CD4-positive, alpha-beta T cell treated with Interleukin-4 for 1 hour (primary cell): Measurements from ENCODE around the gene ASF1A.
A peak's percentile ranks its signal among the peaks of the same experiment; 100 is the strongest.
"Not testable (repeated sequence)": the region's sequence is repeated elsewhere in the genome, so short reads cannot be mapped to it uniquely, and the experiment has no call there.

Experiments used
- DNase-seq, 2 donors: peaks; one replicate each; pipeline ENCODE4 v3.0.0-alpha.2; 2020 to 2022

Gene ASF1A

DNA sequence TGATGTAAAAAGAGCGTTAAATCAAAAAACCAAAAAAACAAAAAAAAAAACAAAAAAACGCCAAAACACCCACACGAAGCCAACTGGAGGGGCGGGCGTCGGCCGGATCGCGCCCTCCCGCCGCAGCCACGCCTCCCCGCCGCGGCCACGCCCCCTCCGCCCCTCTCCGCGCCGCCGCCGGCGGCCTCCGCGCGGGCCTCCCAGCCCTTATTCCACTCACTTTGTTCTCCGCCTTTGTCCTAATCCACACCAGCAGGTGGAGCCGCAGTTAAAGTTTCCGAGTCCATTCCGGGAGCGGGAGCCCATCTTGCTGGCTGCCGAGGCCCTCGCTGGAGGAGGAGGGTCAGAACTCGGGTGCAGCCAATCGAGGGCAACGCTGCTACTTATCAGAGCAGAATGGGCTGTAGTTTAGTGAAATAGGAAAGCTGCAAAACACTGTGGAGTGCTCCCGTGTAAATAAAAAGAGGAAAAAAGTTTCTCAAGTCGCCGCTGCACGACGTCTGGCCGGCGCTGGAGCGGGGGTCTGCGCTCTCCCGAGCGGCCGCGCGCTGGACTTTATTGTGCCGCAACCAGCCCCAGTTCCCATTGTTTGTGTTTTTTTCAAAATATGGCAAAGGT lies at the start of gene ASF1A:
Gene ASF1A (plus strand): TSS at position 346 of the 618 bp plus-strand sequence. CDS start 262 bp downstream, at position 608.
- DNase-seq: peak; percentile 96 to 98

GRCh38 chr6:118844915-118845314 lies 49.0 kb upstream of the ASF1A start:
- DNase-seq: peak in 1 of 2 donors; percentile 27

- no peak for DNase-seq
These were observed 40.5 kb upstream of the ASF1A start for GRCh38 chr6:118853408-118853807.

- no peak for DNase-seq
These were observed 37.7 kb upstream of the ASF1A start for GRCh38 chr6:118856301-118856700.

GRCh38 chr6:118859517-118860064 lies 34.4 kb upstream of the ASF1A start:
- DNase-seq: no peak

- no peak for DNase-seq
These were observed 33.6 kb upstream of the ASF1A start for GRCh38 chr6:118860363-118860762.

DNA sequence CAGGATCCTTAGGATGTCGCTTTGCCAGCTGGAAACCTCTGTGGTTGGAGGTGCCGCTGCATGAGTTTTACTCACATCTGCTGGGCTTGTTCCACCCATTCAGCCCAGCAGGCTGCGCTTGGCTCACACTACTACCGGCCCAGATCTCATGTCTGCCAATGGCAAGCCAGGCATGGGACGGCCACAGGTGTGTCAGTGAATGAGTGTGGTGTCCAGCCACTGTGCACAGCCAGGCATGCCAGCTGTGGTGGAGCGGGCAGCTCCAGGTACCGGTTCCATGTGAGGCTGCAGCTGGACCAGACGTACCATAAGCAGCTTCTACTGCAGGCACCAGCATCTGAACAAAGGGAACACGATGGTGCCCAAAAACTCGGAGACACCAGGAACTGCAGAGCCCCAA lies 33.1 kb upstream of the ASF1A start:
- DNase-seq: no peak

- no peak for DNase-seq
These were observed 31.5 kb upstream of the ASF1A start for GRCh38 chr6:118862443-118862842.

DNA sequence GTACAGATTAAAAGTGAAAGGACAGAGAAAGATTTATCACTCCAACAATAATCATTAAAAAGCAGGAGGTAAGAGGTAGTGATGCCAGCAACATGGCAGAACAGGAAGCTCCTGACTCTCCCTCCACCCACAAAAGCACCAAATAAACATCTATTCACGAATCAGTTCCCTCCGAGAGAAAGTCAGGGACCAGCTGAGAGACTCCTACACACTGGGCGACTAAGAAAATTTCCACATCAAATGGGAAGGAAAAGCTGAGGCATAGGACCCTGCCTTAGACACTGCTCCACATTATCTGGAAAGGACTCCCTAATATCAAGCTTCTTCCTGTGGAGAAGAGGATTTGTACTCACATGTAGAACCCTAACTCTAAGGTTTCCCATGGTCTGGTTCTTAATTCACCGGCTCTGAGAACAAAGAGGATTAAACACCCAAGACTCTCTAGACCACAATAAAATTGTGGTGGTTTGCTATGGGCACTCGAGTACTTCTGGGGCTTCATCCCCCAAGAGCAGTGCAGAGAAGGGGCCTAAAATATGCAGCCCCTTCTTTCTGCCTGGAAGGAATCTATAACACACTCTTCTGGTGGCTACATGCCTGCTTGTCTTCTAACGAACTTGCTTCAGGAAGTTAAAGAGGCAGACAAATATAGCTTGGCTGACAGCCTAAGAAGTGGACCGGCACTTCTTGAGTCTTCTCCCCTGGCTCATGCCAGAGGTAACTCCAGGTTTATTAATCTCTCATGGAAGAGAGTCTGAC lies 29.4 kb upstream of the ASF1A start:
- no peak for DNase-seq

- no peak for DNase-seq
These were observed 28.9 kb upstream of the ASF1A start for GRCh38 chr6:118865100-118865391.

DNA sequence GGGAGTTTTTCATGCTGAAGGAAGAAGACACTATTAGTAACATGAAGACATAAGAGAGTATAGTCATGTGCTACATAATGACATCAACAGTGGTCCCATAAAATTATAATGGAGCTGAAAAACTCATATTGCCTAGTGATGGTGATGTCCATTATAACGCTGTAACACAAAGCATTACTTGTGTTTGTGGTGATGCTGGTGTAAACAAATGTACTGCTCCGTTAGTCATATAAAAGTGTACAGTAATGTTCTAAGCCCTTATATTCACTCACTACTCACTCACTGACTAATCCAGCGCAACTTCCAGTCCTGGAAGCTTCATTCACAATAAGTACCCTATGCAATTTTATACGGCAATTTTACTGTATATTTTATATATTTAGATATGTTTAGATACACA lies 26.8 kb upstream of the ASF1A start:
- DNase-seq: no peak

DNA sequence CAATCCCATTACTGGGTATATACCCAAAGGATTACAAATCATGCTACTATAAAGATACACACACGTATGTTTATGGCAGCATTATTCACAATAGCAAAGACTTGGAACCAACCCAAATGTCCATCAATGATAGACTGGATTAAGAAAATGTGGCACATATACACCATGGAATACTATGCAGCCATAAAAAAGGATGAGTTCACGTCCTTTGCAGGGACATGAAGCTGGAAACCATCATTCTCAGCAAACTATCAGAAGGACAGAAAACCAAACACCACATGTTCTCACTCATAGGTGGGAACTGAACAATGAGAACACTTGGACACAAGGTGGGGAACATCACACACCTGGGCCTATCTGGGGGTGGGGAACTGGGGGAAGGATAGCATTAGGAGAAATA lies 25.1 kb upstream of the ASF1A start:
- DNase-seq: not testable (repeated sequence)

DNA sequence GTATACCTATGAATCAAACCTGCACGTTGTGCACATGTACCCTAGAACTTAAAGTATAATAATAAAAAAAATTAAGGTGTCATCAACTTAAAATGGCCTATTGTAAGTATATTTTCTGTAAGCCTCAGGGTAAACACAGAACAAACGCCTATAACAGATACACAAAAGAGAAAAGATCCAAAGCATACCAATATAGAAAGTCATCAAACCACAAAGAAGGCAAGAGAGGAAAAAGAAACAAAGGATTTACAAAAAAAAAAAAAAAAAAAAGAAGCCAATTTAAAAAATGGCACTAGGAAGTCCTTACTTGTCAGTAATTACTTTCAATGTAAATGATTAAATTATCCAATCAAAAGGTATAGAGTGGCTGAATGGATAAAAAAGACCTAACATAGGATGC lies 24.6 kb upstream of the ASF1A start:
- DNase-seq: no peak

- no peak for DNase-seq
These were observed 23.9 kb upstream of the ASF1A start for GRCh38 chr6:118869894-118870589.

- no peak for DNase-seq
These were observed 22.6 kb upstream of the ASF1A start for GRCh38 chr6:118871331-118871730.

- DNase-seq: no peak
These were observed 21.6 kb upstream of the ASF1A start for GRCh38 chr6:118872318-118872717.

DNA sequence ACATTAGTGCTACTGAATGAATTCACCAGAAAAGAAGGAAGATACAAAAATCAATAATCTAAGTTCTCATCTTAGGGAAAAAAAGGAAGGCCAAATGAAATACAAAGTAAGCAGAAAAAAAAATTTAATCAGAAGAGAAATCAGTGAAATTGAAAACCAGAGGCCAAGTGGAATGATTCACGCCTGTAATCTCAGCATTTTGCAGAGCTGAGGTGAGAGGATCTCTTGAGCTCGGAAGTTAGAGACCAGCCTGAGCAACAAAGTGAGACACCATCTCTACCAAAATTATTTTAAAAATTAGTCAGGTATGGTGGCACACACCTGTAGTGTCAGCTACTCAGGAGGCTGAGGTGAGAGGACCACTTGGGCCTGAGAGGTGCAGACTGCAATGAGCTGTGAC lies 21.2 kb upstream of the ASF1A start:
- DNase-seq: no peak

DNA sequence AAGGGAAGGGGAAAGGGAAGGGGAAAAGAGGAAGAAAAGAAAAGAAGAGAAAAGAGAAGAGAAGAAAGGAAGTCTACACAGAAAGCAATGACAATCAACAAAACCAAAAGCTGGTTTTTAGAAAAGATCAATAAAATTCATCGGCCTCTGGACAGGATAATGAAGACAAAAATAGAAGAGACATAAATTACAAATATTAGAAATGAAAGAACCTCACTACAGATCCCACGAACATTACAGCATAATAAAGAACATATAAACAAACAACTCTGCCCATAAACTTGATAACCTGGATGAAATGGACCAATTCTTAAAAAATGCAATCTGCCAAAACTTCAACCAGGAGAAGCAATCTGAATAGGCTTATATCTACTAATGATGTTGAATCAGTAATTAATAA lies 20.7 kb upstream of the ASF1A start:
- DNase-seq: no peak

DNA sequence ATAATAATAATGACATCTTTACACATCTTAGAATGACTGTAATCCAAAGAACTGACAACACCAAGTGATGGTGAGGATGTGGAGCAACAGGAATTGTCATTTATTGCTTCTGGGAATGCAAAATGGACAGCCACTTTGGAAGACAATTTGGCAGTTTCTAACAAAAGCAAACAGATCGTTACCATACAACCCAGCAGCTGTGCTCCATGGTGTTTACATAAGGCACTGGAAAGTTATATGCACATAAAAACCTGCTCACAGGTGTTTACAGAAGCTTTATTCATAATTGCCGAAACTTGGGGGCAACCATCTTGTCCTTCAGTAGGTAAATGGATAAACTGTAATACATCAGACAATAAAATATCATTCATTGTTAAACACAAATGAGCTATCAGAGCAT lies 18.3 kb upstream of the ASF1A start:
- DNase-seq: no peak

DNA sequence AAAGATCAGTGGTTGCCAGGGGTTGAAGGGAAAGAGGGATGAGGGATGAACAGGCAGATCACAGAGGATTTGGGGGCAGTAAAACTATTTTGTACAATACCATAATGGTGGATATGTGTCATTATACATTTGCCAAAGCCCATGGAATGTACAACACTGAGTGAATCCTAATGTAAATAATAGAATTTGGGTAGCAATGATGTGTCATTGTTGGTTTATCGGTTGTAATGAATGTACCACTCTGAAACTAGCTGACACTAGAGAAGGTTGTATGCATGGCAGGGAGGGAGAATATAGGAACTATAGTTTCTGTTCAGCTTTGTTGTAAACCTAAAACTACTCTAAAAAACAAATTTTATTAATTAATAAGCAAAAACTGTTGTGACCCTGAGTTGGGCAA lies 17.8 kb upstream of the ASF1A start:
- DNase-seq: no peak

- DNase-seq: no peak
These were observed 17.1 kb upstream of the ASF1A start for GRCh38 chr6:118876814-118877213.

GRCh38 chr6:118877806-118878205 lies 16.1 kb upstream of the ASF1A start:
- no peak for DNase-seq

DNA sequence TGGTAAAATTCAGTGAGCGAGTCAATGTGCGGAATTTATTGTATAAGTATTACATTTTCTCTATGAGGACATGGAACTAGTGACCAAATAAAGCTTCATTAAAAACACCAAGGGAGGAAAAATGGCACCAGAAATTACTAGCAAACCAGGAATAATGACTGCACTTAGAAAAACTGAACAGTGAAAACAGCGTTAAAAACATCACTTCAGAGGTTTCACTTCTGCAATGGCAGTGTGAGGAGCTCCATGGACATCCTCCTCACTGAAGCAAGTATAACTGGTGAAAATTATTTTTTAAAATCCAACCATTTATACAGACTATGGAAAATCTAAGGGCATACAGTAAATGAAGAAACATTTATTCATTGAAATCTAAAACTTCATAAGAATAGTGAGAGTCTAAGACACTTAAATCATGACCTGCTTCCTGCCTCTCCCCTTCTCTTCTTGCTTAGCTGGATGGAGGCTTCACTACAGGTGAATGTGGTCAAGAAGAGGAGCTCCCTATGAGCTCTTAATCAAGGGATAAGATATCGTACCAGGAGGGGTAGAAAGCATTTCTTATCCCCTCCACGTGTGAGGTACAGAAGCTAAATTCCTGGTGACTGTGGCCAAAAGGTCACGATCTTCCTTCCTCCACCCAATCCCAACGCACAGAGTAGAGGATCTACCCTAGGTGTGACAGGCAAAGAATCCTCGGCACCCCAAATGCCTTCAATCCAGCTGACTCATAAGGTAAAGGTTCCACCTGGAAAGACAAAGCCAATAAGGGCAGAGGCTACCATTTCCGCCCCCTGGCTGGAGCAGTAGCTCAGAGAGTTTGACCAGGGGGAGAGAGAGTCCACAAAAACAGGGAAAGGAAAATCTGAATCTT lies 12.3 kb upstream of the ASF1A start:
- DNase-seq: no peak
